Naive B cell (primary cell): ENCODE data around the gene ABCG1. TPM values are rescaled to one million over a fixed set of nuclear protein-coding genes. Genes with fewer than 3 reads are reported as not detected.
A peak's percentile ranks its signal among the peaks of the same experiment; 100 is the strongest.
"Not testable (repeated sequence)": the region's sequence is repeated elsewhere in the genome, so short reads cannot be mapped to it uniquely, and the experiment has no call there.

Experiments used
- ATAC-seq, 2 donors: fragments of 150-1000 bp; cut with Tn5 transposase; 2 replicates each; pipeline ENCODE4 v1.10.0; 2021; ENCODE audit warnings: low read depth in 2 of 2, mild to moderate bottlenecking in 2 of 2, moderate library complexity in 2 of 2
- DNase-seq: peaks from one replicate; pipeline ENCODE4 v3.0.0; 2022
- H3K27ac Mint-ChIP-seq, 6 donors: one replicate each; pipeline ENCODE4 v1.8.0; 2020 to 2022; ENCODE audit warnings: mild to moderate bottlenecking in 6 of 6, mixed read lengths in 6 of 6, moderate library complexity in 5 of 6, inconsistent platforms in 2 of 6
- H3K27me3 Mint-ChIP-seq, 3 donors: one replicate each; pipeline ENCODE4 v1.8.0; 2021 to 2022; ENCODE audit warnings: mixed read lengths in 3 of 3, mild to moderate bottlenecking in 1 of 3
- H3K36me3 Mint-ChIP-seq, 2 donors: one replicate each; pipeline ENCODE4 v1.8.0; 2020 to 2022; ENCODE audit warnings: mixed read lengths in 2 of 2, inconsistent platforms in 1 of 2, mild to moderate bottlenecking in 1 of 2
- H3K4me1 Mint-ChIP-seq, 3 donors: one replicate each; pipeline ENCODE4 v1.8.0; 2020 to 2022; ENCODE audit warnings: mixed read lengths in 3 of 3, inconsistent platforms in 1 of 3, mild to moderate bottlenecking in 1 of 3, moderate library complexity in 1 of 3
- H3K4me3 Mint-ChIP-seq, 8 donors: one replicate each; pipeline ENCODE4 v1.8.0; 2020 to 2022; ENCODE audit warnings: mild to moderate bottlenecking in 8 of 8, mixed read lengths in 8 of 8, moderate library complexity in 8 of 8, inconsistent platforms in 2 of 8
- H3K9me3 Mint-ChIP-seq, 7 donors: one replicate each; pipeline ENCODE4 v1.8.0; 2020 to 2022; ENCODE audit warnings: mixed read lengths in 7 of 7, mild to moderate bottlenecking in 5 of 7, inconsistent platforms in 2 of 7, moderate library complexity in 1 of 7
- polyA plus RNA-seq, 6 donors: library from polyadenylated mRNA; unstranded; fragments of 300-500 nt; fragmentation: Illumina TruSeq; gene quantifications; one replicate each; pipeline ENCODE4 v1.2.3, GENCODE V29; 2021; ENCODE audit warnings: low read depth in 6 of 6

The ABCG1 gene
- 10 to 100 TPM; 20.7 to 34.3 (median 25.1) TPM for polyA plus RNA-seq

- peaks cover 26 to 52% (median 41%) of the 10 kb centered on the region in 3 donors for H3K4me1 Mint-ChIP-seq
- peak; percentile 53 to 61 for ATAC-seq
- H3K4me3 Mint-ChIP-seq = peak within 1 kb of the TSS; percentile 81 to 97 (median 95)
Measured at GRCh38 chr21:42218836-42219605, at the start of gene ABCG1. Gene ABCG1 (plus strand): TSS chr21:42219140. CDS start chr21:42219263, 123 bp downstream.

GRCh38 chr21:42169758-42170157 is 49.2 kb upstream of the ABCG1 start:
- Mint-ChIP-seq H3K27ac (no peak overlapping the region), H3K36me3 (no peaks in the 10 kb centered on the region), H3K4me3 (no peak overlapping the region)

More at GRCh38 chr21:42218836-42219605, at the start of gene ABCG1:
- peak; percentile 79 for DNase-seq
- Mint-ChIP-seq H3K9me3 (peaks cover 0 to 11% (median 3%) of the 10 kb centered on the region in 7 donors), H3K27me3 (peaks cover 0 to 5% (median 0%) of the 10 kb centered on the region in 3 donors), H3K27ac (peak within 1 kb of the TSS; percentile 85 to 97 (median 96)), H3K36me3 (peaks cover 0 to 16% of the 10 kb centered on the region in 2 donors)

GRCh38 chr21:42171091-42172053 is 47.6 kb upstream of the ABCG1 start:
- DNase-seq (no peak), ATAC-seq (no peak)
- H3K4me1 Mint-ChIP-seq = peaks cover 0 to 5% (median 0%) of the 10 kb centered on the region in 3 donors
- H3K27me3 Mint-ChIP-seq = no peaks in the 10 kb centered on the region
- H3K36me3 Mint-ChIP-seq = no peaks in the 10 kb centered on the region
- H3K9me3 Mint-ChIP-seq = peaks cover 0 to 2% (median 0%) of the 10 kb centered on the region in 7 donors
- H3K27ac Mint-ChIP-seq = peak overlapping the region in 1 of 6 donors; percentile 66
- H3K4me3 Mint-ChIP-seq = no peak overlapping the region

More at GRCh38 chr21:42169758-42170157, 49.2 kb upstream of the ABCG1 start:
- Mint-ChIP-seq H3K27me3 (no peaks in the 10 kb centered on the region), H3K4me1 (peaks cover 0 to 5% (median 0%) of the 10 kb centered on the region in 3 donors), H3K9me3 (peaks cover 0 to 2% (median 0%) of the 10 kb centered on the region in 7 donors)
- no peak for DNase-seq
- ATAC-seq = no peak

- no peaks in the 10 kb centered on the region for H3K36me3 Mint-ChIP-seq
- H3K9me3 Mint-ChIP-seq = peaks cover 0 to 2% (median 0%) of the 10 kb centered on the region in 7 donors
- DNase-seq (no peak), ATAC-seq (no peak)
- H3K4me3 Mint-ChIP-seq = no peak overlapping the region
- no peak overlapping the region for H3K27ac Mint-ChIP-seq
- peaks cover 0 to 5% (median 0%) of the 10 kb centered on the region in 3 donors for H3K4me1 Mint-ChIP-seq
- H3K27me3 Mint-ChIP-seq = no peaks in the 10 kb centered on the region
Measured at GRCh38 chr21:42172596-42173483, 46.1 kb upstream of the ABCG1 start.

- peak in 1 of 2 donors; percentile 21 for ATAC-seq
- H3K27ac Mint-ChIP-seq = no peak overlapping the region
- no peak for DNase-seq
- peaks cover 0 to 6% (median 0%) of the 10 kb centered on the region in 3 donors for H3K27me3 Mint-ChIP-seq
- H3K4me3 Mint-ChIP-seq = no peak overlapping the region
- H3K4me1 Mint-ChIP-seq = peaks cover 0 to 5% (median 0%) of the 10 kb centered on the region in 3 donors
- H3K36me3 Mint-ChIP-seq = no peaks in the 10 kb centered on the region
- H3K9me3 Mint-ChIP-seq = peaks cover 0 to 2% (median 0%) of the 10 kb centered on the region in 7 donors
Measured at GRCh38 chr21:42174173-42174572, 44.8 kb upstream of the ABCG1 start.

GRCh38 chr21:42175110-42175710 is 43.7 kb upstream of the ABCG1 start:
- Mint-ChIP-seq H3K9me3 (peaks cover 0 to 2% (median 0%) of the 10 kb centered on the region in 7 donors), H3K4me3 (no peak overlapping the region), H3K4me1 (peaks cover 0 to 5% (median 0%) of the 10 kb centered on the region in 3 donors), H3K27ac (no peak overlapping the region), H3K36me3 (no peaks in the 10 kb centered on the region), H3K27me3 (peaks cover 0 to 6% (median 0%) of the 10 kb centered on the region in 3 donors)
- ATAC-seq (no peak), DNase-seq (no peak)

GRCh38 chr21:42176859-42177258 is 42.1 kb upstream of the ABCG1 start:
- no peak for ATAC-seq
- H3K4me1 Mint-ChIP-seq = no peaks in the 10 kb centered on the region
- H3K4me3 Mint-ChIP-seq = no peak overlapping the region
- peaks cover 0 to 6% (median 0%) of the 10 kb centered on the region in 3 donors for H3K27me3 Mint-ChIP-seq
- DNase-seq = no peak
- peaks cover 0 to 2% (median 0%) of the 10 kb centered on the region in 7 donors for H3K9me3 Mint-ChIP-seq
- peak overlapping the region in 1 of 6 donors; percentile 63 for H3K27ac Mint-ChIP-seq
- H3K36me3 Mint-ChIP-seq = no peaks in the 10 kb centered on the region

- H3K9me3 Mint-ChIP-seq = no peaks in the 10 kb centered on the region
- ATAC-seq (no peak), DNase-seq (no peak)
- H3K4me3 Mint-ChIP-seq = no peak overlapping the region
- H3K36me3 Mint-ChIP-seq = no peaks in the 10 kb centered on the region
- H3K27me3 Mint-ChIP-seq = peaks cover 0 to 6% (median 0%) of the 10 kb centered on the region in 3 donors
- H3K27ac Mint-ChIP-seq = no peak overlapping the region
- no peaks in the 10 kb centered on the region for H3K4me1 Mint-ChIP-seq
Measured at GRCh38 chr21:42179316-42179715, 39.6 kb upstream of the ABCG1 start.

- H3K4me3 Mint-ChIP-seq, H3K4me1 Mint-ChIP-seq, H3K27me3 Mint-ChIP-seq, H3K36me3 Mint-ChIP-seq, H3K9me3 Mint-ChIP-seq, H3K27ac Mint-ChIP-seq, DNase-seq, ATAC-seq: not testable (repeated sequence)
Measured at GRCh38 chr21:42180001-42180400, 38.9 kb upstream of the ABCG1 start.

- Mint-ChIP-seq H3K27me3 (peaks cover 0 to 6% (median 0%) of the 10 kb centered on the region in 3 donors), H3K27ac (no peak overlapping the region), H3K9me3 (no peaks in the 10 kb centered on the region), H3K4me3 (no peak overlapping the region), H3K4me1 (peaks cover 12 to 25% (median 18%) of the 10 kb centered on the region in 3 donors), H3K36me3 (no peaks in the 10 kb centered on the region)
- ATAC-seq = no peak
- DNase-seq = no peak
Measured at GRCh38 chr21:42182713-42183371, 36.1 kb upstream of the ABCG1 start.

- H3K36me3 Mint-ChIP-seq = no peaks in the 10 kb centered on the region
- no peak overlapping the region for H3K27ac Mint-ChIP-seq
- no peak overlapping the region for H3K4me3 Mint-ChIP-seq
- no peak for DNase-seq
- H3K27me3 Mint-ChIP-seq = peaks cover 0 to 2% (median 0%) of the 10 kb centered on the region in 3 donors
- no peaks in the 10 kb centered on the region for H3K9me3 Mint-ChIP-seq
- peaks cover 12 to 33% (median 26%) of the 10 kb centered on the region in 3 donors for H3K4me1 Mint-ChIP-seq
- ATAC-seq = no peak
Measured at GRCh38 chr21:42183374-42184266, 35.3 kb upstream of the ABCG1 start.
